ENCODE data around the gene SLC22A23. TPM values are rescaled to one million over a fixed set of nuclear protein-coding genes. Genes with fewer than 3 reads are reported as not detected.

Gene SLC22A23
- total RNA-seq, 4 donors from 2014 or later, result 6.2 to 10.8 (median 7.8) TPM

DNA sequence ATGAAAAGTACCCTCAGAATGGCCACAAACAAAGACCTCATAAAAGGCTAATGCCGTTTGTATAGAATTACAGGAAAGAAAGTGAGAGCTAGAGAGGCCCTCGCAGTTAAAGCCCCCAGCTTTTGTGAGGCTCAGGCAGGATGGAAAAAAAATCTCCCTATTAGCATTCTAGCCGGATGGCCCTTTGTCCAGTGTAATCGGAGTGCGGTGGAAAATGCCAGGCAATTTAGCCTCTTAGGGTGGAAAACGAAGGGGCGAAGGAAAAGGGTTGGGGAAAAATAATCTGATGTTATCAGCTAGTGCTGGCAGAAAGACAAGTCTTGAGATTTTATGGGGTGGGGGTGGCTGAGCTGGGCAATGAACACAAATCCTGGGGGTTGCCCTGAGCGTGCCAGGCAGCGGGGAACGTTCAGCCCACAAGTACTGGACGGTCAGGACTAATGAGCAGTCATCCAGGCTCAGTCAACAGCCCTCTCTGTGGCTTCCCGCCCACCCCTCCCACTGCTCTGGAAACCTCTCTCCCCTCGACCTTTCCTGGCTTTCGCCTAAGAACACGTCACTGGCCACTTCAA, 105.7 kb downstream of the SLC22A23 start:
- no peak for ATAC-seq
- Histone ChIP-seq H3K27me3 (no peaks in the 10 kb centered on the region), H3K4me1 (peaks cover 3 to 54% (median 14%) of the 10 kb centered on the region in 3 donors), H3K4me3 (no peak overlapping the region), H3K9me3 (no peaks in the 10 kb centered on the region), H3K27ac (peak overlapping the region in 2 of 4 donors; percentile 45 to 51), H3K36me3 (no peaks in the 10 kb centered on the region)
- 62 to 75% methylated on average over 7 to 12 of the region's 15 CpGs for WGBS, 2 donors (ENCODE audit: low coverage in 1 of 2)
- TF ChIP-seq, protein P1, sequence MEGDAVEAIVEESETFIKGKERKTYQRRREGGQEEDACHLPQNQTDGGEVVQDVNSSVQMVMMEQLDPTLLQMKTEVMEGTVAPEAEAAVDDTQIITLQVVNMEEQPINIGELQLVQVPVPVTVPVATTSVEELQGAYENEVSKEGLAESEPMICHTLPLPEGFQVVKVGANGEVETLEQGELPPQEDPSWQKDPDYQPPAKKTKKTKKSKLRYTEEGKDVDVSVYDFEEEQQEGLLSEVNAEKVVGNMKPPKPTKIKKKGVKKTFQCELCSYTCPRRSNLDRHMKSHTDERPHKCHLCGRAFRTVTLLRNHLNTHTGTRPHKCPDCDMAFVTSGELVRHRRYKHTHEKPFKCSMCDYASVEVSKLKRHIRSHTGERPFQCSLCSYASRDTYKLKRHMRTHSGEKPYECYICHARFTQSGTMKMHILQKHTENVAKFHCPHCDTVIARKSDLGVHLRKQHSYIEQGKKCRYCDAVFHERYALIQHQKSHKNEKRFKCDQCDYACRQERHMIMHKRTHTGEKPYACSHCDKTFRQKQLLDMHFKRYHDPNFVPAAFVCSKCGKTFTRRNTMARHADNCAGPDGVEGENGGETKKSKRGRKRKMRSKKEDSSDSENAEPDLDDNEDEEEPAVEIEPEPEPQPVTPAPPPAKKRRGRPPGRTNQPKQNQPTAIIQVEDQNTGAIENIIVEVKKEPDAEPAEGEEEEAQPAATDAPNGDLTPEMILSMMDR (IDR thresholded peaks at IDR 0.05), result no peak
- TF ChIP-seq POLR2AphosphoS5 (IDR thresholded peaks at IDR 0.05) (no peak), EP300 (IDR thresholded peaks at IDR 0.05) (no peak), POLR2A (IDR thresholded peaks at IDR 0.05) (no peak)

DNA sequence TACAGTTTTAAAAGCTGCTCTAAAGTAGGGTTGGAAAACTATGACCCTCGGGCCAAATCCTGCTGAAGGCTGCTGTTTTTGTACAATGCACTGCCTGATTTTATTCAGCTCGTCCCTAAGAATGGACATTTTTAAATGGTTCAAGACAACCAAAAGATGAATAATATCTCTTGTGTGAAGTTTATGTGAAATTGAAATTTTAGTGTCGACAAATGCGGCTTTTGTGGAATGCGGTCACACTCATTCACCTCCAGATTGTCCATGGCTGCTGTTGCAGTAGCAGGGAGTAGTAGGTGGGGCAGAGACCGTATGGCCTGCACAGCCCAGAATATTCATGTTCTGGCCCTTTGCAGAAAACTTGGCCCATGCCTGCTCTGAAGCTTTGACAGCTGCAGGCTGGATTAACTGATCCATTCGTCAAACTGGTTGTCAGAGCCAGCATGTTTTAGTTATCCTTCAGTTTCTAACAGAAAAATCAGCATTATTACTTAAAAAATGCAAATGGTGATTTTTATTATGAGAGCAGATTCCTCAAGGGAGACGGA, 106.5 kb downstream of the SLC22A23 start:
- TF ChIP-seq POLR2AphosphoS5 (IDR thresholded peaks at IDR 0.05) (no peak), EP300 (IDR thresholded peaks at IDR 0.05) (no peak), POLR2A (IDR thresholded peaks at IDR 0.05) (no peak)
- TF ChIP-seq, protein P1 (IDR thresholded peaks at IDR 0.05), result no peak

DNA sequence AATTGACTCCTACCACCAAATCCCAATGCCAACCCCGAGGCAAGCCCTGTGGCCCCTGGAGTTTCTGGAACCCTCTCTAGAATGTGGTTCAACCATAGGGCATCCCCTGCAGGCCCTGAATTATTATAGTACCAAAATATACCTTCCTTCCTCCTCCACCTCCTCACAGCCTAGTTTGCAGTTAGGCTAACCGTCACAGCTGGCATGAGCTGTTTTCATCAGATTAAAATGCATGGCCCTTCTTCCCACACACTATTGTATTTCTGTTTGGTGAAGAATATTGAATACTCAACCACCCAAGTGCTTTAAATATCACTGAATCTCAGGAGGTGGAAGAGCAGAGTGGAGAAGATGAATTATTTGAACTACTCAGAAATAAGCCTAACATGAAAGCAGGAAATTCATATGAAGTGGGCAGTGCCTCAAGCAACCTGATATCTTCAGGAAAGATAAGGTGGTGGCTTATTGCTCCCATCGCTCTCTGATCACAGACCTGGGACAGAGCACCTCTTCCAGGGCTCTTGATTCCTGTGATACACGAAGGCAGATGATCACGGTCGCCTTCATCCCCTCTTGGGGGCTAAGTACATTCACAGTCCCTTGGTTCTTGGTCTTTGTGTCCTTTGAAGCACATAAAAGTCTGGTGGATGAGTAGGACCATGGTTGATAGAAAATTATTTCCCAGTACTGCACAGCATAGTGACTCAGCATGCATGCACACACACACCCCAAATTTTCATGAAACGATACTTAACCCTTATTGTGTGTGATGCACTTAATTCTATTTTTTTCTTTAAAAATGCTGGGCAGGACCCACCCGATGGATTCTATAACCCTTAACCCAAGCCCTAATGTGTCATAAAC, 107.2 kb downstream of the SLC22A23 start:
- ATAC-seq, result no peak
- H3K4me3 ChIP-seq, result no peak overlapping the region
- H3K36me3 ChIP-seq, result no peaks in the 10 kb centered on the region
- TF ChIP-seq EP300 (IDR thresholded peaks at IDR 0.05) (no peak), POLR2AphosphoS5 (IDR thresholded peaks at IDR 0.05) (no peak)
- 79 to 89% methylated on average over 5 to 8 of the region's 8 CpGs for WGBS, 2 donors (ENCODE audit: low coverage in 1 of 2)
- no peaks in the 10 kb centered on the region for H3K27me3 ChIP-seq
- H3K9me3 ChIP-seq, result no peaks in the 10 kb centered on the region
- no peak overlapping the region for H3K27ac ChIP-seq
- H3K4me1 ChIP-seq, result peaks cover 0 to 50% (median 4%) of the 10 kb centered on the region in 3 donors

More for the DNA sequence above, 106.5 kb downstream of the SLC22A23 start:
- Histone ChIP-seq H3K9me3 (no peaks in the 10 kb centered on the region), H3K4me1 (peaks cover under 1 to 57% (median 10%) of the 10 kb centered on the region in 3 donors), H3K27me3 (no peaks in the 10 kb centered on the region), H3K27ac (peak overlapping the region in 2 of 4 donors; percentile 45 to 51), H3K4me3 (no peak overlapping the region), H3K36me3 (no peaks in the 10 kb centered on the region)
- ATAC-seq, result no peak
- WGBS, 2 donors (ENCODE audit: low coverage in 1 of 2), result 57 to 64% methylated on average over 6 to 8 of the region's 8 CpGs

DNA sequence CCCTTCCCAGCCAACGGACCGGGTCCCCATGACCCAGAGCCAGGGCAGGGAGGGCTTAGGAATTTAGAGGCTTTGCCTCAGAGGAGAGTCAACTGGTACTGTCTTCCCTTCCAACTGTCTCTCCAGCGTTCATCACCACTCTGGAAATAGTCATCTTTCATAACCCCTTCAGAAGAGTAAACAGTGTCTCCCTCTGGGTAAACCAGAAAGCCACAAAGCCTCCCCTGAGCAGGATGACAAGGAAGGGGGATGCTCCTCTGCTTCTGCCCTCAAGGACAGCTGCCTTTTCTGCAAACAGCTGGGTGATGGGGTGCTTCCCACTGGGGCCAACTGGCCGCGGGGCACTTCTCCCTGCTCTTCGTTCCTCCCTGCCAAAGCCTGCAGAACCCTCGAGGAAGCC, 108.0 kb downstream of the SLC22A23 start:
- H3K9me3 ChIP-seq, result no peaks in the 10 kb centered on the region
- 82 to 100% methylated on average over 1 to 3 of the region's 7 CpGs for WGBS, 2 donors (ENCODE audit: low coverage in 1 of 2)
- H3K27me3 ChIP-seq, result no peaks in the 10 kb centered on the region
- H3K36me3 ChIP-seq, result no peaks in the 10 kb centered on the region
- no peak overlapping the region for H3K4me3 ChIP-seq
- TF ChIP-seq EP300 (IDR thresholded peaks at IDR 0.05) (no peak), POLR2AphosphoS5 (IDR thresholded peaks at IDR 0.05) (no peak), POLR2A (IDR thresholded peaks at IDR 0.05) (no peak)
- TF ChIP-seq, protein P1 (IDR thresholded peaks at IDR 0.05), result no peak
- no peak overlapping the region for H3K27ac ChIP-seq
- no peak for ATAC-seq
- peaks cover 0 to 47% (median 4%) of the 10 kb centered on the region in 3 donors for H3K4me1 ChIP-seq

DNA sequence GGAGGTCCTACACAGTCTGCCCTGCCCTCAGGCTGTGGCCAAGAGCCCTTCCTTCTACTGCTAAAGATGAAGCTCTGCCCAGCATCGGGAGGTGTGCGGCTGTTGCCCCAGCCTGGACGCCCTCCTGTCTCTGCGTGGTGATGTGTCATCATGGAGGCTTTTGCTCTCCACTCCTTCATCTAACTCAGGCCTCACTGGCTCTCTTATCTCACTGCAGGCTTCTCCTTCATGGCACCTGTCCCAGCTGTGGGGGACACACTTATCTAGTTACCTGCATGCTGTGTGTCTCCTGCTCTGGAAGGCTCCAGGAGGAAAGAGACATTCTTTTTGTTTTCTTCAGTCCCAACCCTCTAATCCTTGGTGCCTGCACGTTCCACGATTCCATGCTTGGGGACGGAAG, 109.0 kb downstream of the SLC22A23 start:
- no peak for ATAC-seq
- Histone ChIP-seq H3K4me3 (no peak overlapping the region), H3K36me3 (no peaks in the 10 kb centered on the region), H3K9me3 (no peaks in the 10 kb centered on the region), H3K27me3 (no peaks in the 10 kb centered on the region), H3K4me1 (peaks cover 0 to 46% (median 4%) of the 10 kb centered on the region in 3 donors), H3K27ac (no peak overlapping the region)
- TF ChIP-seq POLR2AphosphoS5 (IDR thresholded peaks at IDR 0.05) (no peak), EP300 (IDR thresholded peaks at IDR 0.05) (no peak), POLR2A (IDR thresholded peaks at IDR 0.05) (no peak)
- TF ChIP-seq, protein P1 (IDR thresholded peaks at IDR 0.05), result no peak
- WGBS, 2 donors (ENCODE audit: low coverage in 1 of 2), result 94 to 100% methylated on average over 4 to 7 of the region's 7 CpGs

Measured in gastroesophageal sphincter (tissue), 4 donors.